Stomach (tissue), 9 donors: ENCODE measurements around the gene CALHM2. TPM values are rescaled to one million over a fixed set of nuclear protein-coding genes. Genes with fewer than 3 reads are reported as not detected.

Source experiments
- DNase-seq, 2 donors: peaks; one replicate each; pipeline versions ENCODE4 v3.0.0 to v3.0.0-alpha.2; 2013 to 2019
- H3K27ac ChIP-seq, 5 donors: fragments of 200-600 bp in 4 of 5; sonication (generic) in 4 of 5; one replicate each; pipeline ENCODE4 v1.5.1; 2013 to 2019; ENCODE audit warnings: mild to moderate bottlenecking in 1 of 5, moderate library complexity in 1 of 5
- H3K27me3 ChIP-seq, 3 donors: fragments of 200-600 bp; sonication (generic); one replicate each; pipeline ENCODE4 v1.5.1; 2017 to 2019; ENCODE audit warnings: mixed run types in 1 of 3
- H3K36me3 ChIP-seq, 4 donors: fragments of 200-600 bp; sonication (generic); 1 replicate in 3 of 4; 2 replicates in 1 of 4; pipeline ENCODE4 v1.5.1; 2016 to 2019
- H3K4me1 ChIP-seq, 4 donors: fragments of 200-600 bp; sonication (generic); one replicate each; pipeline ENCODE4 v1.5.1; 2016 to 2019
- H3K4me3 ChIP-seq, 4 donors: fragments of 200-600 bp; sonication (generic) in 3 of 4; one replicate each; pipeline ENCODE4 v1.5.1; 2016 to 2019; ENCODE audit warnings: mild to moderate bottlenecking in 1 of 4
- H3K9me3 ChIP-seq, 4 donors: fragments of 200-600 bp; sonication (generic); one replicate each; pipeline ENCODE4 v1.5.1; 2016 to 2019
- EP300 ChIP-seq: sonication (generic); formaldehyde crosslinking; IDR thresholded peaks from one replicate; pipeline ENCODE4 v1.6.1; 2017; ENCODE audit warnings: antibody characterized with exemption
- POLR2A ChIP-seq, 4 donors: fragments of 450-650 bp; IDR thresholded peaks; one replicate each; pipeline ENCODE4 v1.6.1; 2016; ENCODE audit warnings: antibody characterized with exemption in 4 of 4, control low read depth in 2 of 4, mild to moderate bottlenecking in 1 of 4, moderate library complexity in 1 of 4
- POLR2AphosphoS5 ChIP-seq, 3 donors: sonication (generic); formaldehyde crosslinking; IDR thresholded peaks; one replicate each; pipeline ENCODE4 v1.6.1; 2016; ENCODE audit warnings: antibody characterized with exemption in 3 of 3
- WGBS, 5 donors: extraction: QIAGEN DNeasy Blood & Tissue Kit in 3 of 5; methylation state at CpG; one replicate each; pipeline versions ENCODE4 v1.1.5 to v1.1.7; 2013 to 2018; 5-methylcytosine and 5-hydroxymethylcytosine counted together
- intact Hi-C: fragments of 100-400 bp; cut with DNase I; formaldehyde crosslinking; loops from one replicate; pipeline ENCODE4 v1.15.1; 2023; ENCODE audit warnings: low total_unique reads
- polyA plus RNA-seq, 3 donors: library from polyadenylated mRNA; stranded (reverse); fragments of 200-250 nt; gene quantifications; one replicate each; pipeline ENCODE4 v1.2.3, GENCODE V29; 2013
- total RNA-seq, 5 donors: library from RNA; depleted of rRNA; stranded (reverse); fragments of >200 nt; gene quantifications; one replicate each; pipeline versions ENCODE4 v1.1.0 to v1.2.3, GENCODE V29; 2014 to 2016
- TF ChIP-seq, protein P1 (sequence below), 7 experiments: fragments of 450-650 bp in 4 of 7; fragments of 200-600 bp in 3 of 7; sonication (generic) in 3 of 7; IDR thresholded peaks; one replicate each; pipeline ENCODE4 v1.5.1; 2016 to 2019; ENCODE audit warnings: antibody characterized with exemption in 7 of 7, control low read depth in 2 of 7, mild to moderate bottlenecking in 1 of 7
- donor health status: healthy with polysubstance abuse.
- donor health status: Bipolar disorder and iron deficiency.
- donor health status: healthy.

Gene CALHM2
- total and polyA plus RNA-seq, 8 donors: 1.8 to 30.1 (median 9.5) TPM

DNA sequence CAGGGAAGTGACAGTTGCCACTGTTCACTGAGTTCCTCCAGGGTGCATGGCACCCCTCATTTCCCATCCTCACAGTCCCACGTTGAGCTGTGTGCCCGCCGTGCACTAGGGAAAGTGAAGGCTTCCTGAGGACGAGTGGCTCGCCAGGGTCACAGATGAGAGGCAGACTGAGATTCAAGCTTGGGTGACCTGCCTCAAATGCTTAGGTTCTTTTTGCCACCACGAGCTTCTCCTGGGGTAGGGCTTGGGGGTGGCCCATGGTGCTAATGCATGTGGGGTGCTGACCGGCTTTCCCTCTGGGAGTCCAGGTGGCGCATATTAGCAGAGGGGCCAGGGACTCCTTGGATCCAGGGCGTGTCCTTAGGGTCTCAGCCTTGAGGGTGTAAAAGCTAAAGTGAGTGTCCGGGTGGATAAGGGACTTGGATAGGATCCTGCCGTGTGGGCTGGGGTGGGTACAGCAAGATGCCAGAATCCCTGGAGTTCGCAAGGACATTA, 1.9 kb downstream of the CALHM2 start:
- no peak for DNase-seq
- no peaks in the 10 kb centered on the region for H3K9me3 ChIP-seq
- H3K4me3 ChIP-seq: peak overlapping the region; percentile 61 to 78 (median 71)
- intact Hi-C loops: no loop called here
- peaks cover 32 to 78% (median 60%) of the 10 kb centered on the region in 4 donors for H3K4me1 ChIP-seq
- H3K36me3 ChIP-seq: peaks cover 24 to 52% (median 45%) of the 10 kb centered on the region in 4 donors
- H3K27me3 ChIP-seq: peaks cover 0 to 7% (median 0%) of the 10 kb centered on the region in 3 donors
- 78 to 91% (median 84%) methylated on average over 9 to 12 of the region's 12 CpGs for WGBS, 5 donors
- peak overlapping the region in 4 of 5 donors; percentile 84 to 90 (median 86) for H3K27ac ChIP-seq
- TF ChIP-seq POLR2AphosphoS5 (IDR thresholded peaks at IDR 0.05): no peak
- TF ChIP-seq, protein P1, sequence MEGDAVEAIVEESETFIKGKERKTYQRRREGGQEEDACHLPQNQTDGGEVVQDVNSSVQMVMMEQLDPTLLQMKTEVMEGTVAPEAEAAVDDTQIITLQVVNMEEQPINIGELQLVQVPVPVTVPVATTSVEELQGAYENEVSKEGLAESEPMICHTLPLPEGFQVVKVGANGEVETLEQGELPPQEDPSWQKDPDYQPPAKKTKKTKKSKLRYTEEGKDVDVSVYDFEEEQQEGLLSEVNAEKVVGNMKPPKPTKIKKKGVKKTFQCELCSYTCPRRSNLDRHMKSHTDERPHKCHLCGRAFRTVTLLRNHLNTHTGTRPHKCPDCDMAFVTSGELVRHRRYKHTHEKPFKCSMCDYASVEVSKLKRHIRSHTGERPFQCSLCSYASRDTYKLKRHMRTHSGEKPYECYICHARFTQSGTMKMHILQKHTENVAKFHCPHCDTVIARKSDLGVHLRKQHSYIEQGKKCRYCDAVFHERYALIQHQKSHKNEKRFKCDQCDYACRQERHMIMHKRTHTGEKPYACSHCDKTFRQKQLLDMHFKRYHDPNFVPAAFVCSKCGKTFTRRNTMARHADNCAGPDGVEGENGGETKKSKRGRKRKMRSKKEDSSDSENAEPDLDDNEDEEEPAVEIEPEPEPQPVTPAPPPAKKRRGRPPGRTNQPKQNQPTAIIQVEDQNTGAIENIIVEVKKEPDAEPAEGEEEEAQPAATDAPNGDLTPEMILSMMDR (IDR thresholded peaks at IDR 0.05): no peak
- no peak for TF ChIP-seq POLR2A (IDR thresholded peaks at IDR 0.05)
- TF ChIP-seq EP300: no peak

DNA sequence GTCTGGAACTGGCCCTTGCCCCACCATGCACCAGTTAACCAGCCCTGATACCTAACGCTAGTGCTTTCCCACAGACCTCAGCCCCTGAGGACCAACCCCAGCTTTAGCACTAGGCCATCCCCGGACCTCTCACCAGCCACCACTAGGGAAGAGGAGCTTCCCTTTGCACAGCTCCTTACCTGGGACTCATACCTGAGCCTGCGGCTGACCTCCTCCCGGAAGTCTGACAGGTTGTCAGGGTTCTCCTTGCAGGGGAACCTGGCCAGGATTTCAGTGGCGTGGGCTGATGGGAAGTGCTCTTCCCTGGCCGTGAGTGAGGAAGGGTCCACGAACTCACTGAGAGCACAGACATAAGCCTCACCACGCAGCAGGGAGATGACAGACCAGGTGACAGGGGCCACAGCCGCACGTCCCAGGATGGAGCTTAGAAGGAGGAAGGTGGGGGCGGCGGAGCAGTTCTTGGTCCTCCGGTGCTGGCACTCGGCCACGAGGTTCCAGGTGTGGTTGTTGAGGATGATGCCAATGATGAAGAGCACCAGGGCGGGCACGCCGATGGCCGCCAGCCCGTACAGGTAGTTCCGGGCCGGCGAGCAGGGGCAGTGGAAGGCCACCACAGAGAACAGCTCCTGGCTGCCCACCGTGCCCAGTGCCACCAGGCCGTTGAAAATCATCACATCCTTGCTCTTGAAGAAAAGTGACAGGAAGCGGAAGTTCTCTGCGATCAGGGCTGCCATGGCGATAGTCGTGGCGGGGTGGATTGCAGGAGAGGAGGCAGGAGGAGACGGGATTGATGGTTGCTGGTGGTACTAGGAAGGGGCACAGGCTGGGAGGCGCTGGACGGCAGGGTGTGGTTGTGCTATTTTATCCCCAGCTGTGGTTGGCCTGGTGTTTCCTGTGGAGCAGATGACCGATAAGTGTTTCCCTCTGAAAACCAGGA, 2.7 kb downstream of the CALHM2 start:
- Histone ChIP-seq H3K9me3 (no peaks in the 10 kb centered on the region), H3K4me1 (peaks cover 32 to 86% (median 62%) of the 10 kb centered on the region in 4 donors), H3K27ac (peak overlapping the region in 4 of 5 donors; percentile 54 to 90 (median 86)), H3K27me3 (peaks cover 0 to 7% (median 0%) of the 10 kb centered on the region in 3 donors), H3K4me3 (peak overlapping the region in 2 of 4 donors; percentile 69 to 73), H3K36me3 (peaks cover 31 to 60% (median 53%) of the 10 kb centered on the region in 4 donors)
- TF ChIP-seq POLR2AphosphoS5 (IDR thresholded peaks at IDR 0.05) (no peak), EP300 (no peak), POLR2A (IDR thresholded peaks at IDR 0.05) (no peak)
- TF ChIP-seq, protein P1 (IDR thresholded peaks at IDR 0.05): no peak
- intact Hi-C loops: no loop called here
- no peak for DNase-seq
- 79 to 89% (median 82%) methylated on average over 34 of the region's 34 CpGs for WGBS, 5 donors

DNA sequence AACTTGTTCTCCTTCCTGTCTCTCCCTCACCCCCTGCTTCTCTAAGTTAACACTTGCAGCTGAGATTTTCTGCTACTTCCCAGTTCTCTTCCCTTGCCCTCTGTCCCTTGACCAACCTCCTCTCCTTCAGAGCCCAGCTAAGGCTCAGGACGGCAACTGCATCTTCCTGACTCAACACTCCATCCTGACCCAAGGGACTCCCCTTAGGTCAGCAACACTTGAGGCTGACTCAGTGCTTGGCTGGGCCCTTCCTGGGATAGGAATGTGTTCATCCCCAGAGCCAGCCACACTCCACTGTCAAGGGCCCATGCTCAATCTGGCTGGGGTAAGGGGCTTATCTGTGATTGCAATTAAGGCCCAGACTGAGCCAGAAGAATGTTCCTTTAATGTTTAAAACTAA, 3.4 kb downstream of the CALHM2 start:
- Histone ChIP-seq H3K4me1 (peaks cover 32 to 89% (median 62%) of the 10 kb centered on the region in 4 donors), H3K9me3 (no peaks in the 10 kb centered on the region), H3K27ac (peak overlapping the region in 4 of 5 donors; percentile 54 to 90 (median 86)), H3K36me3 (peaks cover 39 to 67% (median 60%) of the 10 kb centered on the region in 4 donors), H3K27me3 (peaks cover 0 to 7% (median 0%) of the 10 kb centered on the region in 3 donors), H3K4me3 (peak overlapping the region in 2 of 4 donors; percentile 69 to 73)
- peak in 1 of 3 donors; percentile 40 for TF ChIP-seq POLR2AphosphoS5 (IDR thresholded peaks at IDR 0.05)
- TF ChIP-seq, protein P1 (IDR thresholded peaks at IDR 0.05): no peak
- no peak for DNase-seq
- intact Hi-C loops: no loop called here
- 50 to 64% (median 50%) methylated on average over 1 of the region's 1 CpG for WGBS, 5 donors

DNA sequence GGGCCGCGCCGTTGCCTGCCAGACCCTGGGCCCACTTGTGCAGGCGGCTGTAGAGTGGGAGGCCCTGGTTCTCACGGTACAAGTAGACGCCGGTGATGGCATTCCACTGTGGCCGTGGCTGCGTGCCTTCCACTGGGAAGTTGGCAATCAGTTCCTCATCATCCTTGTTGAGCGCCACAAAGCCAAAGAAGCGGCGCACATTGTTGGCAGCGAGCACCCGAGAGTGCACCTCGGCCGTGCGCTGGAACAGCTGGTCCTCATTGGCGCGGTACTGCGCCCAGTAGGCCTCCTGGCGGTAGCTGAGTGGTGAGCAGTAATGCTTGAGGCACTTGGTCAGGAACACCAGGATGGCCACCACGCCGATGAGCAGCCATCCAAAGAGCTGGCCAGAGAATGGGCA, 5.0 kb downstream of the CALHM2 start:
- Histone ChIP-seq H3K27ac (peak overlapping the region in 4 of 5 donors; percentile 54 to 90 (median 86)), H3K9me3 (no peaks in the 10 kb centered on the region), H3K4me3 (no peak overlapping the region), H3K36me3 (peaks cover 52 to 82% (median 76%) of the 10 kb centered on the region in 4 donors), H3K4me1 (peaks cover 24 to 79% (median 53%) of the 10 kb centered on the region in 4 donors), H3K27me3 (peaks cover 0 to 2% (median 0%) of the 10 kb centered on the region in 3 donors)
- WGBS, 5 donors: 95 to 97% (median 97%) methylated on average over 7 to 23 of the region's 23 CpGs
- TF ChIP-seq EP300 (no peak), POLR2A (IDR thresholded peaks at IDR 0.05) (no peak), POLR2AphosphoS5 (IDR thresholded peaks at IDR 0.05) (no peak)
- TF ChIP-seq, protein P1 (IDR thresholded peaks at IDR 0.05): no peak
- DNase-seq: no peak
- intact Hi-C loops: no loop called here
